Thoracic aorta (tissue), 2 donors: ENCODE data around the gene TOM1L2. TPM values are rescaled to one million over a fixed set of nuclear protein-coding genes. Genes with fewer than 3 reads are reported as not detected.

Experiments used
- ATAC-seq: fragments of 150-250 bp; one replicate; pipeline ENCODE4 v1.8.0; 2017; ENCODE audit warnings: low read depth; ENCODE audit not compliant: insufficient number of reproducible peaks, low FRiP score
- DNase-seq: peaks from one replicate; pipeline ENCODE4 v3.0.0-alpha.2; 2020; ENCODE audit warnings: low spot score
- H3K27ac ChIP-seq, 2 donors: fragments of 200-600 bp; sonication (generic); 1 replicate in 1 of 2; 2 replicates in 1 of 2; pipeline ENCODE4 v1.5.1; 2016; ENCODE audit warnings: mild to moderate bottlenecking in 2 of 2, moderate library complexity in 2 of 2
- H3K27me3 ChIP-seq: fragments of 200-600 bp; sonication (generic); replicated peaks from 2 replicates; pipeline ENCODE4 v1.6.0; 2016; ENCODE audit warnings: mild to moderate bottlenecking; ENCODE audit not compliant: insufficient read depth
- H3K36me3 ChIP-seq: fragments of 200-600 bp; sonication (generic); one replicate; pipeline ENCODE4 v1.5.1; 2016
- H3K4me1 ChIP-seq, 2 donors: fragments of 200-600 bp; sonication (generic); 1 replicate in 1 of 2; 2 replicates in 1 of 2; pipeline versions ENCODE4 v1.5.1 to v1.6.0; 2016; ENCODE audit warnings: low read depth in 2 of 2, mild to moderate bottlenecking in 1 of 2; ENCODE audit not compliant: control insufficient read depth in 1 of 2
- H3K4me3 ChIP-seq: fragments of 200-600 bp; sonication (generic); 2 replicates; pipeline ENCODE4 v1.5.1; 2016; ENCODE audit warnings: mild to moderate bottlenecking
- H3K9me3 ChIP-seq: fragments of 200-600 bp; sonication (generic); 2 replicates; pipeline ENCODE4 v1.5.1; 2016
- CTCF ChIP-seq: fragments of 200-600 bp; sonication (generic); IDR thresholded peaks from one replicate; pipeline ENCODE4 v1.5.1; 2019; ENCODE audit warnings: antibody characterized with exemption
- total RNA-seq, 2 donors: library from RNA; depleted of rRNA; stranded (reverse); fragments of >200 nt; gene quantifications; one replicate each; pipeline versions ENCODE4 v1.1.0 to v1.2.3, GENCODE V29; 2016

TOM1L2 gene
- total RNA-seq, 2 donors from 2014 or later: 63.4 to 185 TPM

GRCh38 chr17:18017958-18018357 is 45.8 kb upstream of the TOM1L2 start:
- Histone ChIP-seq H3K36me3 (peaks cover 18% of the 10 kb centered on the region), H3K27ac (no peak overlapping the region), H3K9me3 (no peaks in the 10 kb centered on the region), H3K27me3 (no peaks in the 10 kb centered on the region), H3K4me1 (peaks cover 0 to 4% of the 10 kb centered on the region in 2 donors), H3K4me3 (no peak overlapping the region)
- ATAC-seq: no peak
- TF ChIP-seq CTCF: no peak
- no peak for DNase-seq

GRCh38 chr17:18016426-18016825 is 44.2 kb upstream of the TOM1L2 start:
- H3K27ac ChIP-seq: no peak overlapping the region
- H3K36me3 ChIP-seq: peaks cover 18% of the 10 kb centered on the region
- no peak for ATAC-seq
- DNase-seq: no peak
- H3K27me3 ChIP-seq: no peaks in the 10 kb centered on the region
- H3K4me3 ChIP-seq: no peak overlapping the region
- no peak for TF ChIP-seq CTCF
- no peaks in the 10 kb centered on the region for H3K9me3 ChIP-seq
- peaks cover 0 to 4% of the 10 kb centered on the region in 2 donors for H3K4me1 ChIP-seq

DNA sequence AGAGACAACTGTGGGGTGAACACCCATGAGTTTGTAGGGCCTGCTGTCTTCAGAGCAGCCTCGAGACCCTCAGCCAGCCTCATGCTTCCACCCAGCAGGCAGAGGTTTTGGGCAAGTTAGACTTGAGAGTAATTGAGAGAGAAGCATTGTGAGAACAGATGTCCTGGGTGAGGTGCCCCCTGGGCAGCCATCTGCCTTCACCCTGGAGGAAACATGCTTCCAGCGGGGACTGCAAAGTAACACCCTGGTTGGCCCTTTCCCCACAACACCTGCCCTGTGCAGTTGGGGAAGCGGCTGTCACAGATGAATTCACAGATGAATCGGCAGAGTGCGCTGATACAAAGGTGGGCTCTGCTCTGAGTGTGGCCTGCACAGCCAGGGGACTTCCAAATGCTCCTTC is 43.4 kb upstream of the TOM1L2 start:
- no peak for TF ChIP-seq CTCF
- DNase-seq (no peak), ATAC-seq (no peak)
- Histone ChIP-seq H3K36me3 (peaks cover 18% of the 10 kb centered on the region), H3K27me3 (no peaks in the 10 kb centered on the region), H3K4me3 (no peak overlapping the region), H3K27ac (no peak overlapping the region), H3K9me3 (no peaks in the 10 kb centered on the region), H3K4me1 (peaks cover 0 to 4% of the 10 kb centered on the region in 2 donors)

DNA sequence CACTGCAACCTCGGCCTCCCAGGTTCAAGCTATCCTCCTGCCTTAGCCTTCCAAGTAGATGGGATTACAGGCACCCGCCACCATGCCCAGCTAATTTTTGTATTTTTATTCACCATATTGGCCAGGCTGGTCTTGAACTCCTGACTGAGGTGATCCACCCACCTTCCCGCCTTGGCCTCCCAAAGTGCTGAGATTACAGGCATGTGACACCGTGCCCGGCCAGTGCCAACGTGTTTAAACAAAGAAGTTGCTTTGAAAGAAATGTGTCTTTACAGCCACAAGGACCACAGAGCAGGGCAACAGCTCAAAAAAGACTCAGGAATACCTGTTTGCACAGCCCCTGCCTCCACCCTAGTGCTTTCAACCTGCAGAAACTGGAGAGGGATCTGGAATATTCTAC is 41.8 kb upstream of the TOM1L2 start:
- H3K9me3 ChIP-seq: no peaks in the 10 kb centered on the region
- H3K4me1 ChIP-seq: peaks cover 0 to 4% of the 10 kb centered on the region in 2 donors
- no peak overlapping the region for H3K27ac ChIP-seq
- no peak for DNase-seq
- H3K4me3 ChIP-seq: no peak overlapping the region
- H3K36me3 ChIP-seq: peaks cover 18% of the 10 kb centered on the region
- H3K27me3 ChIP-seq: no peaks in the 10 kb centered on the region
- TF ChIP-seq CTCF: no peak
- no peak for ATAC-seq

GRCh38 chr17:18011286-18011685 is 39.1 kb upstream of the TOM1L2 start:
- Histone ChIP-seq H3K36me3 (peaks cover 12% of the 10 kb centered on the region), H3K9me3 (no peaks in the 10 kb centered on the region), H3K4me1 (no peaks in the 10 kb centered on the region), H3K27me3 (no peaks in the 10 kb centered on the region), H3K4me3 (no peak overlapping the region), H3K27ac (no peak overlapping the region)
- ATAC-seq (no peak), DNase-seq (no peak)
- TF ChIP-seq CTCF: no peak
